ENCODE measurements around the gene FAM110D.

FAM110D gene

GRCh38 chr1:26189751-26190275 lies 30.9 kb downstream of the FAM110D start:
- no peak for DNase-seq

- DNase-seq = no peak
Observed at GRCh38 chr1:26190373-26190987, 31.6 kb downstream of the FAM110D start, which contains the start of gene CATSPER4. TSS of gene CATSPER4 (plus strand) at chr1:26190602. CDS start at chr1:26190628, 26 bp downstream.

GRCh38 chr1:26191739-26192138 lies 32.9 kb downstream of the FAM110D start:
- peak in 1 of 5 donors; percentile 46 for DNase-seq

GRCh38 chr1:26195805-26196204 lies 36.9 kb downstream of the FAM110D start:
- no peak for DNase-seq

GRCh38 chr1:26197301-26197700 lies 38.4 kb downstream of the FAM110D start:
- DNase-seq = no peak

- no peak for DNase-seq
Observed at GRCh38 chr1:26197813-26198212, 38.9 kb downstream of the FAM110D start.

- no peak for DNase-seq
Observed at GRCh38 chr1:26200413-26200812, 41.5 kb downstream of the FAM110D start.

GRCh38 chr1:26203642-26204318 lies 44.9 kb downstream of the FAM110D start:
- DNase-seq = no peak

GRCh38 chr1:26210147-26210870 lies 51.4 kb downstream of the FAM110D start:
- DNase-seq = no peak

- DNase-seq = no peak
Observed at GRCh38 chr1:26212726-26213125, 53.8 kb downstream of the FAM110D start.

GRCh38 chr1:26213335-26213905 lies 54.5 kb downstream of the FAM110D start:
- DNase-seq = no peak

All from T-helper 1 cell (primary cell).